GM18868 (cell line): ENCODE results near the gene TMEM31.

Experiments
- ATAC-seq: cut with Tn5 transposase; IDR thresholded peaks from one replicate; pipeline ENCODE4 v1.9.1; 2021; ENCODE audit warnings: mild to moderate bottlenecking, moderate library complexity; ENCODE audit not compliant: unreplicated experiment

The TMEM31 gene, protein sequence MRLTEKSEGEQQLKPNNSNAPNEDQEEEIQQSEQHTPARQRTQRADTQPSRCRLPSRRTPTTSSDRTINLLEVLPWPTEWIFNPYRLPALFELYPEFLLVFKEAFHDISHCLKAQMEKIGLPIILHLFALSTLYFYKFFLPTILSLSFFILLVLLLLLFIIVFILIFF

GRCh38 chrX:103710609-103711008 lies at the start of gene TMEM31:
Gene TMEM31 (plus strand): TSS chrX:103710909. CDS start chrX:103712259, 1,350 bp downstream.
- ATAC-seq, result no peak

- no peak for ATAC-seq
Measured at GRCh38 chrX:103663981-103664762, 46.5 kb upstream of the TMEM31 start.

GRCh38 chrX:103666202-103667107 lies 44.3 kb upstream of the TMEM31 start:
- ATAC-seq, result no peak

DNA sequence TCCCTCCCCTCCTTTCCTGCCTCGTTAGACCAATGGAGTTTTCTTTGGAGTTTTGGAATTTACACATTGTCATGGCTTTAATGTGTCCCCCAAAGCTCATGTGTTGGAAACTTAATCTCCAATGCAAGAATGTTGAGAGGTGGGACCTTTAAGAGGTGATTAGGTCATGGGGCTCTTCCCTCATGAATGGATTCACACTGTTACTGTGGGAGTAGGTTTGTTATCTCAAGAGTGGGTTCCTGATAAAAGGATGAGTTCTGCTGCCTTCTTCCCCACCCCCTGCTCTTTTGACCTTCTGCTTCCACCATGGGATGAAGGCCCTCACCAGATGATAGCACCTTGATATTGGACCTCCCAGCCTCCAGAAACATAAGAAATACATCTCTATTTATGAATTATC lies 41.0 kb upstream of the TMEM31 start:
- no peak for ATAC-seq

GRCh38 chrX:103674531-103675454 lies 35.9 kb upstream of the TMEM31 start:
- ATAC-seq, result no peak

DNA sequence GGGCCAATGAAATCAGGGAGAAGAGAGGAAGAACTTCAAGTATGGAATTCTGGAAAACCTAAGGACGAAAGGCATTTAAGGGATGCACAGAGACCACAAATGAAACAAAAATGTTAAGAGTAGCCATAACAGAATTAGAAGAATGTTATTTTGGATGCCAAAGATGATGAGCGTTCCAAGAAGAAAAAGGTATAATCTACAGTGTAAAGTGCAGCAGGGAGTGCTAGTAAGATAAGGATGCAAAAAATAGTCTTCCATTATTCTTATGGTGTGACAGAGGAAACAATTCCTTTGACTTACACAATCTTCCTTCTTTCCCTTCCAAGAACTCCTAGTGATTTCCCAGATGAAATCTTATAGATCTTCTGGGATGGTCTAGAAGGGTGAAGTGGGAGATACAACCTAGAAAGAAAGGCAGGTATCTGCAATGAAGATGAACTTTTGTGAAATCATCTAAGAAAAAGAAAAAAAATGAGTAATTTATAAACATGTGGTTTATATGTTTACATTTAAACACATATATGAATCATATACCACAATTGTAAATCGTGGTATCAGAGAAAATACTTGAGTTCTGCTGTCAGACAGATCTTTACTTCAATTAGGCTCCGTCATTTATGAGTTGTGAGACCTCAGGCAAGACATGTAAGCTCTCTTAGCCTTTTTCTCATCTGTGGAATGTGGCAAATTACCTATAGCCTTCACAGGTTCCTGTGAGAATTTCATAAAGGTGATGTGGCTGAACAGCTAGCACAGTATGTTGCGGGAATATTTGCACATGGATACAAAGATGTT lies 32.3 kb upstream of the TMEM31 start:
- ATAC-seq, result no peak

GRCh38 chrX:103681443-103681842 lies 29.3 kb upstream of the TMEM31 start:
- ATAC-seq, result no peak

DNA sequence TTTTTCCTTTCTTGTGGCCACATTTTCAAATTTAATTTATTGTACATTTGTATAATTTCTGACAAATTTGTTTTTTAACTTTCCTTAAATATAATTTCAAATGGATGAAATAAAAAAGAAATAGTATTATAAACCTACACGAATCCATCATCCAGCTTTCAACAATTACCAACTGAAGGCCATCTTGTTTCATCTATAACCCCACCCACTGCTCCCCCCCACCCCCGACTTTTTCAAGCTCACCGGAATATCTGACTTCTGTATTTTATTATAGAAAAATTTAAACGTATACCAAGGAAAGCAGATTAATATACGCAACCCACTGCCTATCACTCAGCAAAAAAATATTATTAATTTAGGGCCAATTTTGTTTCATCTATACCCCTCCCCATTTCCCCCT lies 25.3 kb upstream of the TMEM31 start:
- ATAC-seq, result no peak

DNA sequence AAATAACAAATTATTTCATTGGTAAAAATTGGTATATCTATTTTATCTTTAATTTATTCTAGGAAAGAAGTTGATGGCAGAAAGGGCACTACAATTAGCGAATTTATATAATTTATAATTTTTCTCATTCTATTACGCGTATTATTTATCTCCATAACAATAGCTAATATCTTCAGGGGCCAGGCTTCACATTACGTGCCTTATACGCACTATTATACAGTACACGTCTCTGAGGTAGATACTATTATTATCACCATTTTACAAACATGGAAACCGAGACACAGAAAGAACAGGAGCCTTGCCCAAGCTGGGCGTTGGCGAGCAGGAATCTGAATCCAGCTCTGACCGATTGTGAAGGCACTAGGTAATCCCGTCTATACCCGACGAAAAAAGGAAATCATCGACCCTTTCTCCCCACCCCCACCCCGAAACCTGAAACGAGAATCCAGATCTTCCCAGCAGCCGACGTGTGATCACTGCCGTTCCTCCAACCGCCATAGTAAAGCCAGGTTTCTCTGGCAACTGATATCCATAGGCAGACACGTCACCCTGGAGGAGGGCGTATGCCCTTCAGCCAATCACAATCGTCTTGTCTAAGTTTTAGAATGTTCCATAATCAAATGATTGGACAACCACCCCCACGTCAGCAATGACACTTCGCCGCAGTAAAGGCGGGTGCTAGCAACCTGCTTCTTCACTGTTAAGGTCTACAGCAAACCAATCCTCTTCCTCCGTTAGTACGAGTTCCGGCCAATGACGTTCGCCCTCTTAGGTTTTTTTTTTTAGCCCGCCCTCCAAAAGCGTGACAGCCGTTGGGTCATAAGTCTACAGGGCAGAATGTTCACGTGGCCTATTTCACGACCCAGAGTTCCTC lies 24.3 kb upstream of the TMEM31 start, which contains the start of gene MORF4L2:
Gene MORF4L2, minus strand, starts transcription at position 501 of the 874 bp plus-strand sequence. CDS start 9,672 bp downstream, outside the sequence.
- ATAC-seq, result peak; percentile 91

- ATAC-seq, result peak; percentile 53
Measured at GRCh38 chrX:103687073-103687695, 23.5 kb upstream of the TMEM31 start.

GRCh38 chrX:103687696-103688201 lies 23.0 kb upstream of the TMEM31 start:
- no peak for ATAC-seq

DNA sequence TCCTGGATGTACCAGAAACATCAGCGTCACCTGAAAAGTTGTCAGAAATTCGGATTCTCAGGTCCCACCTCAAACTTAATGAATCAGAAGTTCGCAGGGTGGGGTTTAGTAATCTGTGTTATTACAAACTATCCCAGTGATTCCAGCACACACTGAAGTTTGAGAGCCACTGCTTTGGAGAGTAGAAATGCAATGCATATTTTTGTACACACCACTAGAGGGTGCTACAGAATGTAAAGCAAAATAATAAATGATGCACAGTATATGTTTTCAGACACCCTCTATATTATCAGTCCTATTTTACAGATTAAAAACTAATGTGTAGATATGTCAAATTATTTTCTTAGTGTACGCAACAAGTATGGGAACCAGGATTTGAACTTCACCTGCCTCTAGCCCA lies 21.8 kb upstream of the TMEM31 start:
- no peak for ATAC-seq

DNA sequence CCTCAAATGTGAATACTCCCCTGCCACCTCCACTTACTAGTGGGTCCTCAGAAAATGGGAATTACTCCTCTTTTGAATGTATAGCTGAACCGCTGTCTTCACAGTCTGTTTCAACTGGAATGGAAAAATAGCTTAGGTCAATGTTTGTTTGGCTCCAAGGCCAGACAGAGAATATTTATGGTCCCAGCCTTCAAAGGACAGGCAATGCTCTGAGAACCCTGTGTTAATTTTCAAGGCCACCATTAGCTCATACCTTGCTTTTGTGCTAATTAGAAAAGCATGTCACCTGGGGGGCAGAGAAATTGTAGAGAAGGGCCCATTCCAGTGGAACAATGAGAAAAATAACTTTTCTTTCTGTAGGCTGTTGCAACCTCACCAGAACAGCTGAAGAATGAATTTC lies 19.6 kb upstream of the TMEM31 start:
- ATAC-seq, result no peak

DNA sequence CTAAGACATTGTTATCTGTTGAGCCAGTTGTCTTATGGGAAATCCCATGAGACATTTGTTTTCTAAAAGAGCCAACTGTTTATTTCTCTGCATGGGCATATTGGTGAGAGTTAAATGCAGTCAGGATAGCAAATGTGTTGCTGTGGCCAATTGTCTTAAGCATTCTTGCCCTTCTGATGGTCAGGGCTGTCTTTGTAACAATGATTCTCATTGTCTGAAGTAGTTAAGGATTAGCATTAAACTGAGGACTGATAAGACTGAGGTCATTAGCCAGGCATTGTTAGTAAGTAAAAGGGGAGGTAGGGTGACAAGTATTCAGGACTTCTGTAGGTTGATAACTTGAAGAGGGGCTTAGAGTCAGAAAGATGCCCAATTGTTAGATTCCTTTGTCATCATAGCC lies 13.0 kb upstream of the TMEM31 start:
- ATAC-seq, result no peak

GRCh38 chrX:103699243-103699642 lies 11.5 kb upstream of the TMEM31 start:
- ATAC-seq, result no peak

- no peak for ATAC-seq
Measured at GRCh38 chrX:103704863-103705262, 5.8 kb upstream of the TMEM31 start.

- no peak for ATAC-seq
Measured at GRCh38 chrX:103716962-103717361, 6.3 kb downstream of the TMEM31 start.

GRCh38 chrX:103718120-103718519 lies 7.4 kb downstream of the TMEM31 start:
- ATAC-seq, result no peak
